Measurements from ENCODE around the gene AGBL1. TPM values are rescaled to one million over a fixed set of nuclear protein-coding genes. Genes with fewer than 3 reads are reported as not detected.

AGBL1 gene
- total RNA-seq, 6 experiments from 2014 or later = not detected

DNA sequence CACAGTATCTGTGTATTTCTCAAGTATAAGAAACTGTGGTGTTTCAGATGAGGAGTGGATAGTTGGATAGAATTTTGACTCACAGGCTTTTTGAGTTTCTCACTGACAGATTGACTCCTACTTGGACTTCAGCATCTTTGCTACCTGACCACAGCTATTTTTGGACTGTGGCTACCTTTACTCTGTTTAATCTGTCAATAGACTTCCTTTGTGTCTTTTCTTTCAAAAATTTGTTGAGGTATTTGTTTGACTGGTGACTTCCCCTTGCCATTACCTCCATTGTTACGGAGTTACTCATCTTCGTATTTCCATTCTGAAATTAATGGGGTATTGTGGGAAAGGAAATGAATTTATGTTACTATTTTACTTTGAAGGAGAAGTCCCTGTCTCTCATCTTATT, 123.8 kb downstream of the AGBL1 start:
- no peak for DNase-seq
- Mint-ChIP-seq H3K4me1 (ENCODE audit: low read depth) (no peaks in the 10 kb centered on the region), H3K27me3 (ENCODE audit: insufficient read depth) (no peaks in the 10 kb centered on the region), H3K9me3 (peaks cover 54% of the 10 kb centered on the region), H3K4me3 (no peak overlapping the region), H3K27ac (no peak overlapping the region), H3K36me3 (ENCODE audit: low read depth) (no peaks in the 10 kb centered on the region)
- TF ChIP-seq CTCF (IDR thresholded peaks at IDR 0.05) = no peak

DNA sequence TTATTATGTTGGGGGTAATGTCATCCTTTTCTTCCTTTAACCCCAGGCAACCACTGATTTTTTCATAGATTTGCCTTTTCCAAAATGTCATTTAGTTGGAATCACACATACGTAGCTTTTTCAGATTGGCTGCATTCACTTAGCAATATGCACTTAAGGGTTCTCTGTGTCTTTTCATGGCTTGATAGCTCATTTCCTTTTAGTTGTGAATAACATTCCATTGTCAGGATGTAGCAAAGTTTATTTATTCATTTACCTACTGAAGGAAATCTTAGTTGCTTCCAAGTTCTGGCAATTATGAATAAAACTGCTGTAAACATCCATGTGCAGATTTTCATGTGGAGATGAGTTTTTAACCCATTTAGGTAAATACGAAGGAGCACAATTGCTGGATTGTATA, 125.4 kb downstream of the AGBL1 start:
- peaks cover 60% of the 10 kb centered on the region for H3K9me3 Mint-ChIP-seq
- H3K36me3 Mint-ChIP-seq (ENCODE audit: low read depth) = no peaks in the 10 kb centered on the region
- no peak overlapping the region for H3K27ac Mint-ChIP-seq
- TF ChIP-seq CTCF (IDR thresholded peaks at IDR 0.05) = no peak
- no peak overlapping the region for H3K4me3 Mint-ChIP-seq
- H3K27me3 Mint-ChIP-seq (ENCODE audit: insufficient read depth) = no peaks in the 10 kb centered on the region
- no peak for DNase-seq
- no peaks in the 10 kb centered on the region for H3K4me1 Mint-ChIP-seq (ENCODE audit: low read depth)

DNA sequence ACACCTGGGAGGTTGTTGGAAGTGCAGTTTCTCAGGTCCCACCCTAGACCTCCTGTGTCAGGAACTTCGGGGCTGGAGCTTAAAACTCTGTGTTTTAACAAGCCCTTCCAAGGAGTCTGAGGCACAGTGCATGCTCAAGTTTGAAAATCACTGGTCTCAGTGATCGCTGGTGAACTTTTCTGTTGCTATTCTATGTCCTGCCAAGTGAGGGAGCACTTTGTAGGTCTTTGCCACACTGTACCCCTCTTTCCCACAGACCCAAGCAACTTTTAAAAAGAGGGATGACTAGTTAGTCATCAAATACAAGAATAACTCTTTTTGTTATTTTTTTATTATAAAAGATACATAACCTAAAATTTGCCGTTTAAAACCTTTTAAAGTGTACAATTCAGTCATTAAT, 133.7 kb downstream of the AGBL1 start:
- Mint-ChIP-seq H3K36me3 (ENCODE audit: low read depth) (peaks cover 5% of the 10 kb centered on the region; the same call in 1 of the 2 replicates), H3K27ac (no peak overlapping the region), H3K9me3 (peaks cover 79% of the 10 kb centered on the region), H3K4me3 (no peak overlapping the region), H3K27me3 (ENCODE audit: insufficient read depth) (no peaks in the 10 kb centered on the region), H3K4me1 (ENCODE audit: low read depth) (no peaks in the 10 kb centered on the region)
- no peak for DNase-seq
- TF ChIP-seq CTCF (IDR thresholded peaks at IDR 0.05) = no peak

- no peak for TF ChIP-seq CTCF (IDR thresholded peaks at IDR 0.05)
- no peak for DNase-seq
- Mint-ChIP-seq H3K27ac (no peak overlapping the region), H3K4me3 (no peak overlapping the region), H3K27me3 (ENCODE audit: insufficient read depth) (no peaks in the 10 kb centered on the region), H3K4me1 (ENCODE audit: low read depth) (no peaks in the 10 kb centered on the region), H3K36me3 (ENCODE audit: low read depth) (peaks cover 5% of the 10 kb centered on the region; the same call in 1 of the 2 replicates), H3K9me3 (peaks cover 77% of the 10 kb centered on the region)
Observed at GRCh38 chr15:86213888-86214287, 134.2 kb downstream of the AGBL1 start.

- H3K27me3 Mint-ChIP-seq (ENCODE audit: insufficient read depth) = peaks cover 2% of the 10 kb centered on the region; the same call in 1 of the 2 replicates
- H3K27ac Mint-ChIP-seq = no peak overlapping the region
- no peaks in the 10 kb centered on the region for H3K4me1 Mint-ChIP-seq (ENCODE audit: low read depth)
- H3K4me3 Mint-ChIP-seq = no peak overlapping the region
- no peak for DNase-seq
- peaks cover 72% of the 10 kb centered on the region for H3K9me3 Mint-ChIP-seq
- H3K36me3 Mint-ChIP-seq (ENCODE audit: low read depth) = peaks cover 9% of the 10 kb centered on the region; the same call in 1 of the 2 replicates
- no peak for TF ChIP-seq CTCF (IDR thresholded peaks at IDR 0.05)
Observed at GRCh38 chr15:86221119-86221518, 141.4 kb downstream of the AGBL1 start.

DNA sequence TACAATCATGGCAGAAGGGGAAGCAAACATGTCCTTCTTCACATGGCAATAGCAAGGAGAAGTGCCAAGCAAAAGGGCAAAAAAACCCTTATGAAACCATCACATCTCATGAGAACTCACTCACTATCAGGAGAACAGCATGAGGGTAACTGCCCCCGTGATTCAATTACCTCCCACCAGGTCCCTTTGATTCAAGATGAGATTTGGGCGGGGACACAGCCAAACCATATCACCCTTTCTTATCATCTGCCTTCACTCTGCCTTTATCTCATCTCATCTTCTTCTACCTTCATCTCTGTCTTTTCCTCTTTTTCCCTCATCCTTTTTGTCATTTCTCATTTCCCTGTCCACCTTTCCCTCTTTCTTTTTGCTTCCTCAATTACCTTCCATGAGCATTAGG, 149.6 kb downstream of the AGBL1 start:
- TF ChIP-seq CTCF (IDR thresholded peaks at IDR 0.05) = no peak
- Mint-ChIP-seq H3K9me3 (peaks cover 57% of the 10 kb centered on the region), H3K36me3 (ENCODE audit: low read depth) (no peaks in the 10 kb centered on the region), H3K27ac (no peak overlapping the region), H3K4me1 (ENCODE audit: low read depth) (no peaks in the 10 kb centered on the region), H3K27me3 (ENCODE audit: insufficient read depth) (peaks cover 2% of the 10 kb centered on the region; the same call in 1 of the 2 replicates), H3K4me3 (no peak overlapping the region)
- DNase-seq = no peak

All from HFFc6 (cell line).